ENCODE data around the gene AQR.
"Not testable (repeated sequence)": the region's sequence is repeated elsewhere in the genome, so short reads cannot be mapped to it uniquely, and the experiment has no call there.

The AQR gene

GRCh38 chr15:34813446-34814190, 155.9 kb downstream of the AQR start:
- DNase-seq (ENCODE audit: low spot score) = no peak

GRCh38 chr15:34812868-34813365, 156.6 kb downstream of the AQR start:
- DNase-seq (ENCODE audit: low spot score) = not testable (repeated sequence)

- peak; percentile 29 for DNase-seq (ENCODE audit: low spot score)
Observed at GRCh38 chr15:34812369-34812768, 157.2 kb downstream of the AQR start.

GRCh38 chr15:34810443-34811129, 159.0 kb downstream of the AQR start:
- peak; percentile 91 for DNase-seq (ENCODE audit: low spot score)

DNA sequence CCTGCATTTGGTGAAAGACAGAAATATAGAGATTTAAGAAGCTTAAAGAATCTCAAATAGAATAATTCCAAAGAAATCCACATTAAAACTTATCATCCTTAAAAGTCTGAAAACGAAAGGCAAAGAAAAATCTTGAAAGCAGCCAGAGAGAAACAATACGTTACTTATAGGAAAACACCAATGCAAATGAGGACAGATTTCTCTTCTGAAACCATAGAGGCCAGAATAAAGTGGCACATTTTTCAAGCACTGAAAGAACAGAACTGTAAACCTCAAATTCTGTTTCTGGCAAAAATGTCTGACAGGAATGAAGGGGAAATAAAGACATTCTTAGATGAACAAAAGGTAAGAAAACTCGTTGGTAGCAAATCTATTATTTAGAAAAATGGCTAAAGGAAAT, 160.4 kb downstream of the AQR start:
- DNase-seq (ENCODE audit: low spot score) = no peak

DNA sequence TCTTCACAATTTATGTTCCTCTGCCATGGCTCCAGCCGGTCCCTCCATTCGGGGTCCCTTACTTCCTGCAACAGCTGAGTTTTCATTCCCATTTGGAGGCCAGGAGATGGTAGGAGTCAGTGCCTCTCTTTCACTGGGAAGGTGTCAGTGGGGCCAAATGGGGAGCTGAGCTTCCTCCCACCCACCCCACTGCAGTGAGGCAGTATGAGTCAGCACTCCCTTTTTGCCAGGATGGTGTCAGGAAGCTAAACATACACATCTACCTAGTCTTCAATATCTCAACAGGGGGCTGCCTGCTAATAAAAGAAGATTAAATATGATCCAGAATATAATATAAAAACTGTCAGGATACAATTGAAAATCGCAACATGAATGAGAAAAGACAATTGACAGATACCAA, 161.5 kb downstream of the AQR start:
- no peak for DNase-seq (ENCODE audit: low spot score)

DNA sequence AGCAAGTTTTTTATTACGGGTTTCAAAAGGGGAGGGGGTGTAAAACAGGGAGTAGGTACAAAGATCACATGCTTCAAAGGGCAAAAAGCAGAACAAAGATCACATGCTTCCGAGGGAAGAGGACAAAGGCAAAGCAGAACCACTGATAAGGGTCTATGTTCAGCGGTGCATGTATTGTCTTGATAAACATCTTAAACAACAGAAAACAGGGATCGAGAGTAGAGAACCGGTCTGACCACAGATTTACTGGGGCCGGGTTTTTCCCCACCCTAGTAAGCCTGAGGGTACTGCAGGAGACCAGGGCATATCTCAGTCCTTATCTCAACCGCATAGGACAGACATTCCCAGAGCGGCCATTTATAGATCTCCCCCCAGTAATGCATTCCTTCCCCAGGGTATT, 162.3 kb downstream of the AQR start:
- not testable (repeated sequence) for DNase-seq (ENCODE audit: low spot score)

DNA sequence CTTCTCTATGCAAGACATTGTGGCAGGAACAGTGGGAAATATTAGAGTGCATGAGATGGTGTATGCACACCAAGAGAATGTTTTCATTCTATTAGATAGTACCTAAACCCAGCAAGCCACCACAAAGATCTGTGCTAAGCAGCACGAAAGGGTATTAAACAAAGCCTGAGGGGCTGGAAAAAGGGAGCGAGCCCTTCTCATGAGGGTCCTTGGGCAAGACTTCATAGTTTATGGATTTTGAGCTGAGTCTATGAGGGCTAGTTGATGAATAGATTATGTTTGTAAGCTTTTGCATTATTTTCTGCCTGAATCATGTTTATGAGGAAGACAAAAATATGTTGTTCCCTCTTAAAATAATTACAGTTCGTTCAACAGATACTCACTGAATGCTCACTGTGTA, 164.8 kb downstream of the AQR start:
- DNase-seq (ENCODE audit: low spot score) = no peak

DNA sequence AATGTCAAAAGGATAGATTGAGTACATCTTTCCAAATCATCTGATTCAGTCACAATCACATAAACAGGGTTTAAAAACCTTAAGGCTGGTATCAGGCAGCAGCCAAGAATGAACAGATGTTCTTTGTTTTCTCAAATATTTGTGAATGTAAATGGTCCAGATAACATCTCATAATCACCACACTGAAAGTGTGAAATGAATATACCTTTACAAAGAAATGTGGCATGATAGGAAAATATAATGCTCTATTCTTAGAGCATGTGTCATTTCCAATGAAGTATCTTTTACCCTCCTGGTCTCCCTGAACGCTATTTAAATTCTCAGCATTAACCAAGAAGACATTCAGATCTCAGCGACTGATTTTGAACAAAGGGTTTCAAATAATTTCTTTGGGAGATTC, 165.4 kb downstream of the AQR start:
- DNase-seq (ENCODE audit: low spot score) = no peak

GRCh38 chr15:34802803-34803750, 166.5 kb downstream of the AQR start:
- no peak for DNase-seq (ENCODE audit: low spot score)

DNA sequence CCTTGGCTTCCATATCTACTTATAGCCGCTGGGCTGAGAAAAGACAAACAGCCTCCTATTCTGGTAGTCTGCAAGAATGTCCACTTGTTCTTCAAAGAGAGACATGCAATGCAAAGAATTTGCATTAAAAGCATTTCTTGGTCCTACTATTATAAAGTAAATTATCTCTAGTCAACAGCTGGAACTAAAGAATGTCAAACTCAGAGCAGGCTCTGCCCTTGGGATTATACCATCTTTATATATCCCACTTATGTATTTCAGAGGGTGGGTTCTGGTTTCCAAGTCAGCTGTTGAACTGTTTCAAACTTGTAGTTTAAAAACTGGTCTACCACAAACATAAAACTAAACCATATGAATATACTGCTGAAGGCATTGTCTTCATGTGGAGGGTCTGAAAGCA, 167.2 kb downstream of the AQR start:
- DNase-seq (ENCODE audit: low spot score) = no peak

All from AG20443 (cell line).